ENCODE measurements around the gene LATS2. TPM values are rescaled to one million over a fixed set of nuclear protein-coding genes. Genes with fewer than 3 reads are reported as not detected.

LATS2 gene
- total RNA-seq, 4 donors from 2014 or later: 3.7 to 9.9 (median 6.5) TPM

GRCh38 chr13:21018220-21018619, 43.2 kb downstream of the LATS2 start:
- Histone ChIP-seq H3K4me1 (peaks cover 0 to 7% (median 0%) of the 10 kb centered on the region in 4 donors), H3K27ac (no peak overlapping the region), H3K4me3 (no peak overlapping the region), H3K36me3 (no peaks in the 10 kb centered on the region), H3K9me3 (no peaks in the 10 kb centered on the region), H3K27me3 (no peaks in the 10 kb centered on the region)
- no peak for TF ChIP-seq POLR2A (IDR thresholded peaks at IDR 0.05)
- no peak for TF ChIP-seq CTCF (IDR thresholded peaks at IDR 0.05)
- peak in 1 of 3 donors; percentile 41 for DNase-seq

GRCh38 chr13:21016487-21016886, 44.9 kb downstream of the LATS2 start:
- no peak for DNase-seq
- no peaks in the 10 kb centered on the region for H3K9me3 ChIP-seq
- peak overlapping the region in 2 of 4 donors; percentile 5 to 16 for H3K27ac ChIP-seq
- no peak overlapping the region for H3K4me3 ChIP-seq
- TF ChIP-seq CTCF (IDR thresholded peaks at IDR 0.05) (no peak), POLR2A (IDR thresholded peaks at IDR 0.05) (no peak)
- H3K27me3 ChIP-seq: no peaks in the 10 kb centered on the region
- peaks cover 0 to 5% (median 0%) of the 10 kb centered on the region in 4 donors for H3K4me1 ChIP-seq
- no peaks in the 10 kb centered on the region for H3K36me3 ChIP-seq

- no peaks in the 10 kb centered on the region for H3K36me3 ChIP-seq
- peak overlapping the region in 1 of 4 donors; percentile 29 for H3K27ac ChIP-seq
- H3K4me3 ChIP-seq: no peak overlapping the region
- H3K9me3 ChIP-seq: no peaks in the 10 kb centered on the region
- H3K4me1 ChIP-seq: peaks cover 0 to 14% (median 0%) of the 10 kb centered on the region in 4 donors
- no peak for TF ChIP-seq CTCF (IDR thresholded peaks at IDR 0.05)
- no peak for DNase-seq
- no peaks in the 10 kb centered on the region for H3K27me3 ChIP-seq
Measured at GRCh38 chr13:21015284-21015683, 46.1 kb downstream of the LATS2 start.

- TF ChIP-seq CTCF (IDR thresholded peaks at IDR 0.05): no peak
- TF ChIP-seq POLR2A (IDR thresholded peaks at IDR 0.05): no peak
- Histone ChIP-seq H3K4me1 (peaks cover 0 to 14% (median 0%) of the 10 kb centered on the region in 4 donors), H3K36me3 (no peaks in the 10 kb centered on the region), H3K4me3 (no peak overlapping the region), H3K27ac (peak overlapping the region in 1 of 4 donors; percentile 29), H3K27me3 (no peaks in the 10 kb centered on the region), H3K9me3 (no peaks in the 10 kb centered on the region)
- peak in 1 of 3 donors; percentile 45 for DNase-seq
Measured at GRCh38 chr13:21014502-21015170, 46.8 kb downstream of the LATS2 start.

GRCh38 chr13:21014139-21014501, 47.3 kb downstream of the LATS2 start:
- TF ChIP-seq CTCF (IDR thresholded peaks at IDR 0.05): no peak
- no peak for TF ChIP-seq POLR2A (IDR thresholded peaks at IDR 0.05)
- Histone ChIP-seq H3K27me3 (no peaks in the 10 kb centered on the region), H3K4me3 (no peak overlapping the region), H3K4me1 (peaks cover 0 to 14% (median 0%) of the 10 kb centered on the region in 4 donors), H3K9me3 (no peaks in the 10 kb centered on the region), H3K27ac (peak overlapping the region in 1 of 4 donors; percentile 29), H3K36me3 (no peaks in the 10 kb centered on the region)
- peak in 1 of 3 donors; percentile 28 for DNase-seq

Data from Peyer's patch (tissue), 4 donors.